ENCODE measurements around the gene CACNA2D4.
A peak's percentile ranks its signal among the peaks of the same experiment; 100 is the strongest.

CACNA2D4 gene

DNA sequence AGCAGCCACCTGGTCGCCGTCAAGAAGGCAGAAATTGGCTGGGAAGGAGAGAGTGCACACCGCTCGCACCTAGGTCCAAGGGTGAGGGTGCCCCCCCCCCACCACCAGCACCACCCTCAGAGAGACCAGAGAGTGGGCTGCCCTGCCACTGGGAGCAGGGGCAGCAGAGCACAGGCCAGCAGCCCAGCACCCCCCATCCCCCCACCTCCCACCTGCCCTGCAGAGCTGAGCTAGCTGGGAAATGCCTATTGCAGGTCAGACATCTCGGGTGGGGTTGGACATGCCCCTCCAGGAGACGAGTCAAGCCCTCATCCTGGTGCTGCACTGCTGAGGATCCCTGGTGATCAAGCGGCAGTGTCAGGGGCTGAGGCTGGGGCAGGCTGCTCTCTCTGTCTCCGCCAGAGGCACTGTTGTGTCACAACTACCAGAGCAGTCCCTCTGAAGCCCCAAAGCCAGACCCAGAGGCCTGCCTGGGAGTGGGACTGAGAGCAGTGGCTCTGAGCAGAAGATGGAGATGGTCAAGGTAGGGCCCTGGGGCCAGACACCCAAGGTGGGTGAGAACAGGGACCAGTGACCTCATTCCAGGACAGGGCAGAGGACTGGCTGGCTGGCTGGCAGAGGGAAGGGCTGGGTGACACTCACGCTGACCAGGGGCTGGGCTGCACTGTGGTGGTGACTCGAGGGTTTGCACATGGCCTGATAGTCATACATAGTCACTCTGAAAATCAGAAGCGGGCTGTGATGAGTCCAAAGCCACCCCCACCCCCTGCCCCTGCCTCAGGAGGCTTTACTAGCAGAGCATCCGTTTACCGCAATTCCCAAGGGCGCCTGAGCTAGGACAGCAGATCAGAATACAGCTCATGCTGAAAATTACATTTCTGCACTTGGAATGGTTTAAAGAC lies 117.8 kb downstream of the CACNA2D4 start:
- no peak for DNase-seq (ENCODE audit: low read depth, low spot score)

DNA sequence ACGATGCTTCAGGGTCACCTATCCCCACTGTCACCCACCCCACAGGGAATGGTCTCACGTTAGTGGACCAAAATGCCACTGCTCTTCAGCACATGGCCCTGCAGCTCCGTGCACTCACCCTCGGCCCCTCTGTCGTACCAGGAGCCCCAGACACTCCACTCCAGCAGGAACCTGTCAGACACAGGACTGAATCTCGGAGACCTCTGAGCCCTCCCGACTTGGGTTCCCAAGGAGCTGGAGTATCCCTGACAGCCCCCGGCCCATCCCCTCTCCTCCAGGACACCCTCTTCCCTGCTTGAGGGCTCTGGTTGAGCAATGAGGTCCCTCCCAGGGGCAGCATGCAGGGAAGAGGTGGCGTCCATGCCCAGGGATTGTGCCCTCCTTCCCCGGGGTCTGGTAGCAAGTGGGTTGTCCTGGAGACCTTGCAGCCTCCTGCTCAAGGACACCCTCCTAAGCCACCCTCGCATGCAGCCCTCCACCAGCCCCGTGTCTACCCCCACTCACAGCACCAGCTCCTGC lies 118.5 kb downstream of the CACNA2D4 start:
- DNase-seq (ENCODE audit: low read depth, low spot score): no peak

DNA sequence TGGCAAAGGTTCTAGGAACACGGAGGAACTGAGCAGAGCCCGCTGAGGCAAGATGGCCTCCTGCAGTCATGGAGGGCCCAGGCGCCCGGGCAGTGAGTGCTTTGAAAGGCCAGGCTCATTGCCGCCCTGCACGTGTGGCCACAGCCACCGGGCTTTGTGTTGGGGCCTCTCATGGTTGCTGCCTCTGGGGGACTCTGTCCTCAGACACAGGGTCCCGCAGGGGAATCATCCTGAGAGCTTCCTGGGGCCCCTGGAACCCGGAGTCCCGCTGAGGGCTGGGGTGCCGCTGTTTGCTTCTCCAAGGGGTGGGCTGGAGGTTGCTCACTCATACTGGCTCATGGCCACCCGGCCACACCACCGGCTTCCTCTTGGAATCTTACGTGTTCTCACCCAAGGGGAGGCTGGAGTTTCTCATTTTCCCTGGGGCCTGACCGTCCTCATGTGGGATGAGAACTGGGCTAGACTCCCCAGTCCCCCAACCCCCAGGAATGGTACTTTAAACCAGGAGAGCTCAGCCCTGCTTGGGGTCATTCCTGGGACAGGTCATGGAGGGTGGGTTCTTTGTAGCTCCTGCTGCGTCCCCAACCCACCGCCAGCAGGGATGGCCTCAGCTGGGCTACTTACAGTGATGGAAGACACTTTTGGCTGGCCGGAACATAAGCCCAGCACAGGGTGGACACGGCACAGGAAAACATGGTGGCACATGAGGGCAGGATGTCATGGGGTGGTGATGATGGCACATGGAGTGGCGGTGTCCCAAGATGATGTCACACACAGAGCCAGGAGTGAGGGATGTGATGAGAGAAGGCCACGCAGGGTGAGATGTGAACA lies 119.2 kb downstream of the CACNA2D4 start:
- DNase-seq (ENCODE audit: low read depth, low spot score): no peak

DNA sequence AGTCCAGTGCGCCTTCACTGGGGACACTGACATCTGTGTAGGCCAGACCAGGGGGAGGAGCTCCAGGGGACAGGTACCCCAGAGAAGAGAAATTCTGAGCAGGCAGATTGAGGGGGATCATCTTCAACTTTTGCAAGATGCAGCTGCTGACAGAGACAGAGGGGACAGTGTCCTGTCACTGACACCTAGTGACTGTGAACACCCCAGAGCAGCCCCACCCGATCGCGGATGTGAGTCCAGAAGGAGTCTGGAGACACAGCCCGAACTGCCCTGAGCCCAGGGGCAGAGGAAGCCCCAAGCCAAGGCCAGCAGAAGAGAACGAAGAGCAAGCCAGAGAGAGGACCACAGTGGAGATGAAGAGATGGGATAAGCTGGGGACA lies 119.8 kb downstream of the CACNA2D4 start:
- no peak for DNase-seq (ENCODE audit: low read depth, low spot score)

DNA sequence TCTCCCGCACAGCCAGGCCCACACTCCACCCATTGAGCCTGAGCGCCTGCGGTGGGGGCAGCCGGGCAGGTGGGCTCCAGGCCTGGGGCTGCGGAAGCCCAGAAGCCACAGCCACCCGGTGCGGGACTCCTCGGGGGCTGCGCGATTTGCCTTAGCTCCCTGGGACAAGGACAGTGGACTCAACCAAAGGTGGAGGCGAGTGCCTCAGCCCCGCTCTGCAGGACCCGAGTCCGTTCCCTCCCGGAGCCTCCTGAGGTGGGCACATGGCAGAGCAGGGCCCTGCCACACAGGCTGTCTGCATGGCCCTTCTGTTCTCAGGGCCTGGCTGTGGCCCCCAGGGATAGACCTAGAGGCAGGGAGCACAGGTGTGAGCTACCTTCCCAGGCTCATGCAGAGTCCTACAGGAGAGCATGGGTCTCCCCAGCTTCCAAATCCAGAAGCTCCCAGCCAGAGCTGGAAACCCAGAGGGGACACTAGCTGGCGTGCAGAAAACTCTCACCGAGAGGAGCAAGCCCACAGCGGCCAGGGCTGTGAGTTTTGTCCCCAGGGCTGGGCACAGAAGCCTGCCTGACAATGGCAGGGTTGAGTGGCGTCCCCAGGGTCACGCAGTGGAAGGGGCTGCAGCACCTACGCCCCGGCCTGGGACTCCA lies 120.3 kb downstream of the CACNA2D4 start:
- DNase-seq (ENCODE audit: low read depth, low spot score): no peak

DNA sequence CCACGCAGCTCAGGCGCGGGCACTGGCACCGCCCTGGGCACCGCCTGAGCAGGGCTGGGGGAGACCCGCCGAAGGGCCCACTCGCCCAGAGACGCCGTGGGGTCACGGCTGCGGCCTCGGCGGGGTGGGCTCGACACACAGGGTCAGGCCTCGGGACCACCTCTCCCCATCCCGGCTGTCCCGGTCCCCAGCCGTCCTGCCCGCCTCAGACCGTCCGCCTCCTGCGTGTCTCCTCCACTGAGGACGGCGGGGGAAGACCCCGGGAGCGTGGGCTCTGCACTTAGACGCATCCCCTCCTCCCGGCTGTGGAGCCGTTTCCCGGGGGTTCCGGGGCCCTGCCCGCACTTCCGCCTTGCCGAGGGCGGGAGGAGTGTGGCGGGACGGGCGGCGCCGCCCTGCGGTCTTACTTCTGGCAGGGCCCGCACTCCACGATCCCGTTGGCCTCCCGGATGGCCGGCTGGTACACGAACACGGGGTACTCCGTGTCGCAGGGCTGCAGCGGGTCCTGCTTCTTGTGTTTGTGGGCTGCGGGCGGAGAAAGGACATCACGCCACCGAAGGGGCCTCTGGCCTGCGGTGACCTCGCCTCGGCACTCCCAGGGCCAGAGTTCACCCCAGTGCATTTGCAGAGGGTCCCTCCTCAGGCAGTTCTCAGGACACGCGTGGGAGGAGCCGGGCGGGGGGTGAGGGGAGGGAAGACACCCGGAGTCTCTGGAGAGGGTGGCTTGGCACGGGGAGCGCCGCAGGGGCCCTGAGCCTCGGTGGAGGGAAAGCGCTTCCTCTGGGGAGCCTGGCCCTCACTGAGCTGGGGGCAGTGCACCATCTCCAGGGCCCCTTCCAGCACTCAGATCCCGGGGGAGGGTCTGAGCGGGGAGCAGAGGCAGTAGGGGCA lies 121.2 kb downstream of the CACNA2D4 start:
- no peak for DNase-seq (ENCODE audit: low read depth, low spot score)

DNA sequence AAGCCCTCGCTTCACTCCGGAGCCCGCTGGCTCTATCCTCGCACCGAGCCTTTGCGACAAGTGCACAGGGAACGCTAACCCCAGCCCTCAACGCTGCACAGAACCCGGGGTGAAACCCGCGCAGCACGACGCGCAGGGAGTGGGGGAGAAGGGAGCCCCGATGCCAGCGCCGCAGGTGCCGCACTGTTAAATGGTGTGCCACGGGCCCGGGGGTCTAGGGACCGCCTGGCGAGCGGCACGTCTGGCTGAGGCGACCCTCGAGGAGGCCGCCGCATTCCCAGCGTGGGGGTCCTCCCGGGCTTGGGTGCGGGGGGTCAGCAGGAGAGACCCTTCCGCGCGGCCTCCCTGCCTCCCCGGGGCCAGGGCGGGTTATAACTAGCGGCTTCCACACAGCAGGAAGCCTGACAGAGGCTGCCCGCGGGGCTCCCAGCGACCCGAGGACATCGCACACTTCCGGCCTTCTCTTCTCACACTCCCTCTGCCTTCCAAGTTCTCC lies 121.9 kb downstream of the CACNA2D4 start:
- no peak for DNase-seq (ENCODE audit: low read depth, low spot score)

DNA sequence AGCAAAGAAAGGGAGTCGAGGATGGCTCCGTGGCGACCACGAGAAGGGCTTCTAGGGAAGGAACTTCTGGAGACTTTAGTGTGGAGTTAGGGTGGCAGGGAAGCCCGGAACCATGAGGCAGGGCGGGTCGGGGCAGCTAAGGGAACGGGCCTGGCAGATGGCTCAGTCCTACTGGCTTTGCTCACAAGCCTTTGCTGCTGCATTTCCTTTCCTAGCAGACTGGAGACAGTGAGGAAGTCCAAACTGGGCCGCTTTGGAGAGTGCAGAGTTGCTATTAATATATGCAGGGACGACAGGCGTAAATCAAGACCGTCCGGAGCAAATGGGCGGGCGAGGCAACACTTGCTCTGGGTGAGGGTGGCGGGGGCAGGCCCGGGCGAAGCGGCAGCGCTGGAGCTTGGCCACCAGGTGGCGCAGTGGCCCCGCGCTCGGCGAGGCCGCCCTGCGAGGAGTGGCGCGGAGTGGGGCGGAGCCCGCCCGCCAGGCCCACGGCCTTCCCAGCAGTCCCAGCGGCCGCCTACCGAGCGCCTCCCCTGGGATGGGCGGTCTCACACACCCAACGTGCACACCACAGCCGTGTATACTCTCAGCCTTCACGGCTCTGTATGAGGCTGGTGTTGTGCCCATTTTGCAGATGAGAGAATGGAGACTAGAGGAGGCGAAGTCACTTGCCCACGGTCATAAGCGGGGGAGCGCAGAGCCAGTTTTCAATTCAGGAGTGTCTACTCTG lies 122.5 kb downstream of the CACNA2D4 start:
- peak; percentile 95 for DNase-seq (ENCODE audit: low read depth, low spot score)

DNA sequence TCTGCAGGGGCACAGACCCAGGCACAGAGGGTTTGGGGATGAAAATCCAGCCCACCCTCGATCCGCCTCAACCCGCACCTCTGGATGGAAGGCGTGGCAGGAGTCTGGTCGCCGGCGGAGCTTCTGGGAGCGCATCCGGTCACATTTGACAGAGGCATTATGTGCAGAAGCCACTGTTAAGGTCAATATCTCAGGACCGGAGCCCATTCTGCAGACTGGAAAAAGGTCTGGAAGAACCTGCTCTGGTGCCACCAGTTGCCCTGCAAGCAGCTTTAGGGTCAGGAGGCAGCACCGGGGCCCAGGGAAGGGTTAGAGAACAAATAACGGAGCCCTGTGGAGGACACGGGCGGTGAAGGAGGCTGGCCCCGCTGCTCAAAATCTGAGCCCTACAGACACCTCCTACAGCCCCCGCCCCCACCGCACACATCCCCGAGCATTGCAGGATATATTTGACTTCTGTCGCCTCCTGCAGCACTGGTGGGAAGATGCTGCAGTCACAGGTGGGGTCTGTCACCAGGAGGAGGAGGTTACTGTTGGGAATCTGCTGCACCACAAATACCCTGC lies 123.1 kb downstream of the CACNA2D4 start:
- no peak for DNase-seq (ENCODE audit: low read depth, low spot score)

DNA sequence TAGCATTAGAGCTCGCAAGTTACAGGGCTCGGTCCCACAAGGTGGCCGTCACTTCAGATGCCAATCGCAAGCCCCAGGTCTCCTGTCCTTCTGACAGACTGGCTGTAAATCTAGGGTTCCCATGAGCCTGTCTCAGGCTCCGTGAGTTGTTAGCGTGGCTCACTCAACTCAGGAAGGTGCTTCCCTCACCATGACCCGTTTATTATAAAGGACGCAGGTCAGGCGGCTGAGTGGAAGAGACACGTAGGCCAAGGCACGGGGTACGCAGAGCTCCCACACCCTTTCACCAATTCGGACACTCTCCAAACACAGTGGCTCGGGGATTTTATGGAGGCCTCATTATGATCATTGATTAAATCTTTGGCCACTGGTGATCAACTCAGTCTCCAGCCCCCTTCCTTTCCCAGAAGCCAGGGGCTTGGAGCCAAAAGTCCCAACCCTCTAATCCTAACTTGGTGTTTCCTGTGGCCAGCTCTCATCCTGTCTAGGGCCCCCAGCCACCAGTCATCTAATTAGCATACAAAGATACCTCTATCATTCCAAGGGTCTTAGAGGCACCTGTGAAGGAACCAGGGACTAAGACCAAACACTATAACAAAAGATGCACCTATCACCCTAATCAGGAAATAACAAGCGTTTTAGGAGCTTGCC lies 123.9 kb downstream of the CACNA2D4 start:
- no peak for DNase-seq (ENCODE audit: low read depth, low spot score)

DNA sequence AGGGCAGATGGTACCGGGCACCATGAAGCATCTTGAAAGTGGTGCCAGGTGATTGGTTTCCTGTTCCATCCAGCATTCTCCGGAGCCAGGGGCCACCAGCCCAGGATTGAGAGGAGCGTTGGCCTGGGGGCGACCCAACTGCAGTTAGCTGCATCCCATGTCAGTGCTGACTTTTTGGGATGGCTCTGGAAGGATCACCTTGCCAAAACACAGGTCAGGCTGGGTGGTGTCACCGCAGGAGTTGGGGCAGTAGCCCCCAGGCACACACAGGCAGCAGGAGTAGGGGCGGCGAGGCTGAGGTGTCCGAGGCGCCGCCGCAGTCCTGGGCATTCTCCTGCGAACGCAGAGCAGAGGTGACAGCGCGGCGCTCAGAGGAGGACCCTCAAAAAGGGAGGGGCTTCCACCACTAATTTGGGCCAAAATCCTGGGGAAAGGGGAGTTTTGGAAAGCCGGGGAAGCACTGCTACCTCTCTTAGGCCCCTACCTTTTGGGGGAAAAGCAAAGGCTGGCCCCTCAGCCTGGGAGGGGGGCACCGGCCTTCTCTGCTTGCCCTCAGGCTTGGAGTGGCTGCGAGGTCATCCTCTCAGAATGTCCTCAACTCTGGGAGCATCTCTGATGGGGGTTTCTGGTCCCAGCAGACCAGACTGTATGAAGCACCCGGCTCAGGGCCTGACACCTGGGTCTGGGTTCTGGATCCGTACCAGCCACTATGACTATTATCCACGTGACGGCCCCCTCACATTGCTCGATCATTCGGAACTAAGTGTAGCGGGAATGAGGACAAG lies 124.8 kb downstream of the CACNA2D4 start:
- no peak for DNase-seq (ENCODE audit: low read depth, low spot score)

DNA sequence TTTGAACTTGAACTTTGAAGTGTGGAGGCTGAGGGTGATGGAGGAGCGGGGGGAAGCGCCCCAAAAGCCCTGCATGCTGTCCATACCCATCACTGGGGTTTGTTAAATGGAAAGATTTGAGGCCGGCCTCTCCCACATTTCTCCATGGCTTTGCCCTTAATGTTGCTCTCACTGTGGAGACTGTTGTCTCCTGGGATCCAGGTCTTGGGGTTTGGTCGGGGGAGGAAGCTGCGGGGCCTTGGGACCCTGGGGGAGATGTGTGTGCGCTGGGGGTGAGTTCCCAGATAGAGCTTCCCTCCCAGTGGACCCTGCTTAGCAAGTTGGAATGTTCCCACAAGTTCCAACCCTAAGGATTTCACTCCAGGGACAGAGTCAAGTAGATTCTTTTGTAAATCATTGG lies 126.0 kb downstream of the CACNA2D4 start:
- no peak for DNase-seq (ENCODE audit: low read depth, low spot score)

DNA sequence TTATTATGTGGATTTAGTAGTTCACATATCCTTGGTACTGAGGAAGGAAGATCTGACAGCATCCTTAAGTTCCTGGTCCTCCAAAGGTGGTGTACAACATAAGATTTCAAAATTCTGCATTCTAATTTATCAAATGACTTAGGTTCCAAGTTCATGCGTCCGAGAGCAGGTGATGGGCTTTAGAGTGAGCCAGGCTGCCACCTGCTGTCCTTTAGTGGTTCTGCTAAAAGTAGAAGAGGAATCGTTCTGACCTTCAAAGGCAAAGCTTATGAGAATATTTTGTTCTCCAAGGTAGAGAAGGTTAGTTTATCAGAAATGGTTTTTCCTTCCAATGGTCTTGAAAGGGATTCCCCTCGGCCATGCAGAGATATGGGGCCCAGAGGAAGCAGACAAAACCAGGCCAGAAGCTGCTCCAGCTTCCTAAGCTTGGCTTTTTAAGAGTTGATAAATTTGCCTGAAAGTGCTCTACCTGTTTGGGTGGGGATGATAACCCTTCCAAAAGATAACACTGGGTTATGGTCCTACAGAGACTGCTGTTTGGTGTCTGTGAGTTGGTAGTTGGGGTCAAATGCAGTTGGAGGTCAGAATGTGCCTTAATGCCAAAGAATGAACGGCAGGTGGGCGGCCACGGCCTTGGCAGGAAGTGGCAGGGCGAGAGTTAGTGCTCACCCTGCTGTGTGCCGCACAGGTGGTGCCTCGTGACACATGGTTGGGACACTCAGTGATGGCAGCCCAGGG lies 127.2 kb downstream of the CACNA2D4 start:
- peak; percentile 74 for DNase-seq (ENCODE audit: low read depth, low spot score)

DNA sequence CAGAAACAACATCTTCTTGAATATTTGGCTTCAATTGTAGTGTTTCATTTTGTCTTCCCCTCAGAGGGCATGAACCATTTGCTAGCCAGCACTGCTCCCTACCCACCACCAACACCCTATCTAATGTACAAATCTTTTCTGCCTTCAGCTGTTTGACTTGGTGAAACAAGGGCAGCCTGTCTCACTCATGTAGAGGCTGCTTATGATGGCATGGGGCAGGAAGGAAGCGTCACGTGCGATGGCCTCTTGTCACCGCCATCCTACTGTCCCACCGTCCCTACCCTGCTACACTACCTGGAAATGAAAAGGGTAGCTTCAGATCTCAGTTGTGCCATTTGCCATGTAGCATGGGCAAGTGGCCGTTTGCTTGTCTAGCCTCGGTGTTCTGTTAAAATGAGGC lies 128.0 kb downstream of the CACNA2D4 start:
- DNase-seq (ENCODE audit: low read depth, low spot score): no peak

DNA sequence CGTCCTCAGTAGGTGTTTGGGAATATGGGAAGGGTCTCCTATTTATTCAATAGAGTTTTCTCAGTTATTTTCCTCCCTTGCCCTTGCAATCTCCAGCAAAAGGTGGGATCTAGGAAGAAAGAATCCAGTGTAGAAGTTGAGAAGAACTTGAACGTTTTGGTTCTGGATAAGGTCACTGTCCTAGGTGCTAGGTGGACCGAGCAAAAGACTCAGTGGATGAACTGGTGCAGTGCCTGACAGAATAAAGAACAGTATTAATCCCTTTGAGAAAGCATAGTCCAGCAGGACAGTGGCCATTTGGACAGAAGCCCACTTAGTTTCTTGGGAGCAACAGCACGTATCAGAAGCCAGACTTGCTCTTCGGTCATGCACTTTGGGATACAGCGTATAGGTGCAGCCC lies 130.7 kb downstream of the CACNA2D4 start:
- DNase-seq (ENCODE audit: low read depth, low spot score): no peak

DNA sequence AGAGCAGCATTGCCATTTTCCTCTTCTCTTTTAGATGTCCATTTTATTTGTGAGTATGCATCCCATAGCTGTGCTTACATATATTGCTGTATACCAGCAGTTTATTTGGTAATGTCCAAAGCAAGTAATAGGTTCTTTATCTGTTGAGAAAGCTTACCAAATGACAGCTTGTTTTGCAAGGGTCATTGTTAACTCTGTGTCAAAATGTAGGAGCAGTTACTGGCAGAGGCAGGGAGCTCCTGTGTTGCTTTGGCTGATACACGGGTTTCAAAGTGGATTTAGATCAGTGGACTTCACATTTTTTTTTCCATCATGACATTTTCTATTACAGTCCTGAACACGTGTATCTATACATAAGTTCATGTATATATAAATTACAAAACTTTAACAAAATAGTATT lies 136.2 kb downstream of the CACNA2D4 start:
- DNase-seq (ENCODE audit: low read depth, low spot score): no peak

DNA sequence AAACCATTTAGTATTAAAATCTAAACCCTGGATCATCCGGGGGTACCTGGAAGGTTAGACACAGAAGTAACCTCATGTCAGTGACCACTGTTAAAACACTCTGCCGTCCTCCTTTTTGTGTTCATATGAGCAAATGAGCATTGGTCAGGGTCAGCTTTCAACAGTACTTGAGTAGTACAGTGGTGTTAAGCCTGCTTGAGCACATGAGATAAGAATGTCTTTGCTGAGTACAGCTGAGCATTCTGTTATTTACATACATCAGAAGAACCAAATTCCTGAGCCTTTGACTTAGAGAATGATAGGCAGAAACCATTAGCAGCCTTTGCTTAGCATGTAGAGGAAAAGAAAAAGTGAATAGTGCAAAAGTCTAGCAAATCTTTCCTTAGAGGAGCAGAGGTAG lies 136.7 kb downstream of the CACNA2D4 start:
- DNase-seq (ENCODE audit: low read depth, low spot score): peak; percentile 65

DNA sequence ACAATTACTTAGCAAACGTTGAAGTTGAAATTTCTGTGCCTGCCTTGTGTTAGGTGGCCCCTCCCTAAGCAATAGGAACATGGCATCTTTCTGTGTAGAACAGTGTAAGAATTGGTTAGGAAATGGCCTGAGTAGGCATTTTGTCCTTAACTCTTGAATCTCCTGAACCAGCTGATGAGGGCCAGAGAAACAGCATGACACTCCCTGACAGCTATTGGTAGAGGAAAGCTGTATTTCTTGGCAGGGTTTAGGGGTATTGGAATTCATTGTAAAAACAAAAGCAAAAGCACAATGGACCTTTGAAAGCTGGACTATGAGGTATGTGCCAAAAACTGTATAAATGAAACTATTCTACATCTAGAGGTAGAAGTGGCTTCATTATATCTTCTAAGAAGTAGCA lies 138.7 kb downstream of the CACNA2D4 start:
- DNase-seq (ENCODE audit: low read depth, low spot score): peak; percentile 87

All from astrocyte of the hippocampus (primary cell).